BJ (cell line): Measurements from ENCODE around the gene RERE. TPM values are rescaled to one million over a fixed set of nuclear protein-coding genes. Genes with fewer than 3 reads are reported as not detected.
"Not testable (repeated sequence)": the region's sequence is repeated elsewhere in the genome, so short reads cannot be mapped to it uniquely, and the experiment has no call there.

Experiments
- CTCF ChIA-PET: fragments of 350-600 bp; formaldehyde crosslinking; extraction: SDS; loops from one replicate; lab custom pipeline; 2021; ENCODE audit warnings: antibody characterized with exemption, inconsistent platforms; lab: Yijun Ruan, JAX
- POLR2A ChIA-PET: fragments of 300-600 bp; sonication (Branson Sonifier 250); formaldehyde crosslinking; extraction: SDS; loops from one replicate; lab custom pipeline; 2021; ENCODE audit warnings: antibody characterized with exemption; lab: Charles Lee
- DNase-seq: peaks from one replicate; pipeline ENCODE4 v3.0.0-alpha.2; 2011; ENCODE audit warnings: low read depth
- H3K27me3 ChIP-seq: 2 replicates; pipeline ENCODE4 v1.6.0; 2011; ENCODE audit warnings: low read length; ENCODE audit not compliant: control insufficient read depth, insufficient read depth
- H3K36me3 ChIP-seq: 2 replicates; pipeline ENCODE4 v1.5.1; 2011; ENCODE audit warnings: low read length; ENCODE audit not compliant: control insufficient read depth, insufficient read depth
- H3K4me3 ChIP-seq: 2 replicates; pipeline ENCODE4 v1.5.1; 2011; ENCODE audit warnings: low read depth, mild to moderate bottlenecking, control low read depth, low read length
- polyA plus RNA-seq: library from polyadenylated mRNA; depleted of rRNA; stranded (reverse); fragments of >200 nt; gene quantifications from 2 replicates; pipeline ENCODE4 v1.2.3, GENCODE V29; 2011
- TF ChIP-seq, protein P1 (sequence below): IDR thresholded peaks from 2 replicates; pipeline ENCODE4 v1.5.1; 2011; ENCODE audit warnings: low read depth, mild to moderate bottlenecking, control low read depth, inconsistent platforms, low read length, moderate library complexity; ENCODE audit not compliant: insufficient read depth

The RERE gene
- polyA plus RNA-seq, 1 experiment: 3.8 TPM

- TF ChIP-seq, protein P1, sequence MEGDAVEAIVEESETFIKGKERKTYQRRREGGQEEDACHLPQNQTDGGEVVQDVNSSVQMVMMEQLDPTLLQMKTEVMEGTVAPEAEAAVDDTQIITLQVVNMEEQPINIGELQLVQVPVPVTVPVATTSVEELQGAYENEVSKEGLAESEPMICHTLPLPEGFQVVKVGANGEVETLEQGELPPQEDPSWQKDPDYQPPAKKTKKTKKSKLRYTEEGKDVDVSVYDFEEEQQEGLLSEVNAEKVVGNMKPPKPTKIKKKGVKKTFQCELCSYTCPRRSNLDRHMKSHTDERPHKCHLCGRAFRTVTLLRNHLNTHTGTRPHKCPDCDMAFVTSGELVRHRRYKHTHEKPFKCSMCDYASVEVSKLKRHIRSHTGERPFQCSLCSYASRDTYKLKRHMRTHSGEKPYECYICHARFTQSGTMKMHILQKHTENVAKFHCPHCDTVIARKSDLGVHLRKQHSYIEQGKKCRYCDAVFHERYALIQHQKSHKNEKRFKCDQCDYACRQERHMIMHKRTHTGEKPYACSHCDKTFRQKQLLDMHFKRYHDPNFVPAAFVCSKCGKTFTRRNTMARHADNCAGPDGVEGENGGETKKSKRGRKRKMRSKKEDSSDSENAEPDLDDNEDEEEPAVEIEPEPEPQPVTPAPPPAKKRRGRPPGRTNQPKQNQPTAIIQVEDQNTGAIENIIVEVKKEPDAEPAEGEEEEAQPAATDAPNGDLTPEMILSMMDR: no peak
- no peaks in the 10 kb centered on the region for H3K27me3 ChIP-seq
- POLR2A ChIA-PET: no interaction called here
- H3K4me3 ChIP-seq: no peak overlapping the region
- DNase-seq: no peak
- no peaks in the 10 kb centered on the region for H3K36me3 ChIP-seq
- CTCF ChIA-PET: interaction anchor here (1.5 kb wide), 1 partner anchor 9 kb away, joined by 4 read pairs; no protein-coding TSS in a partner anchor
These were observed 310.3 kb downstream of the RERE start for GRCh38 chr1:8506995-8507615.

DNA sequence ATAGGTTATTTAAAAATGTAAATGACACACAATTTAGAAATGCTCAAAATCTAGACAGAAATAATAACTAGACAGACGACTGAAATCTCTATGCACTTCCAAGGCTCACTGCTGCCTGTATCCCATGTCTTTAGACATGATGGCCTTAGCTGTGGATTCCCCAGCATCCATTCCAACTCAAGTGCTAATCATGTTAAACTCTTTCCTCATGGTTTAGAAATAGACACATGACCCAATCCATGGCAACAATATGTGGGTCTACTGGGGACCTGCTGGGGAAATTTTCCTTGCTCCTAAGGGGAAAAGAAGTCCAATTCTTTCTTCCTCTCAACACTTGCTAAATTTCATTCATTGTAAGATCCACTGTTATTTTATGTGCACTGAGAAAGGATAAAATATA lies 311.0 kb downstream of the RERE start:
- ChIA-PET CTCF (interaction anchor here (1.5 kb wide), 1 partner anchor 9 kb away, joined by 4 read pairs; no protein-coding TSS in a partner anchor), POLR2A (no interaction called here)
- Histone ChIP-seq H3K4me3 (no peak overlapping the region), H3K36me3 (no peaks in the 10 kb centered on the region), H3K27me3 (no peaks in the 10 kb centered on the region)
- no peak for DNase-seq
- TF ChIP-seq, protein P1: no peak

- H3K4me3 ChIP-seq: no peak overlapping the region
- no peak for DNase-seq
- H3K27me3 ChIP-seq: no peaks in the 10 kb centered on the region
- TF ChIP-seq, protein P1: no peak
- POLR2A ChIA-PET: no interaction called here
- H3K36me3 ChIP-seq: no peaks in the 10 kb centered on the region
- CTCF ChIA-PET: no interaction called here
These were observed 313.6 kb downstream of the RERE start for GRCh38 chr1:8503842-8504241.

DNA sequence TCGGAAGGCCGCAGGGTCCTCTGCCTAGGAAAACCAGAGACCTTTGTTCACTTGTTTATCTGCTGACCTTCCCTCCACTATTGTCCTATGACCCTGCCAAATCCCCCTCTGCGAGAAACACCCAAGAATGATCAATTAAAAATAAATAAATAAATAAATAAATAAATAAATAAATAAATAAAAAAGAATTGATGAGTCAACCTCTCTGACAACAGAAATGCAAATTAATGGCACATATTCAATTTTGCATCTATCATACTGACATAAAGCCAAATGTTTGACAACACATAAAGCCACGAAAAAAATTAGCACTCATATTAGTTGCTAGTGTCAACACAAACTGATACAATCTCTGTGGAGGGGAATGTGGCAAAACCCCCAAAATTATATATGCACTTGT lies 314.5 kb downstream of the RERE start:
- H3K27me3 ChIP-seq, DNase-seq, POLR2A ChIA-PET, H3K4me3 ChIP-seq, H3K36me3 ChIP-seq, CTCF ChIA-PET: not testable (repeated sequence)

GRCh38 chr1:8497210-8497819 lies 320.1 kb downstream of the RERE start:
- POLR2A ChIA-PET: interaction anchor here (0.5 to 0.7 kb wide), 2 partner anchors 44 to 130 kb away, joined by 3 read pairs; no protein-coding TSS in a partner anchor
- DNase-seq: peak; percentile 26
- TF ChIP-seq, protein P1: no peak
- CTCF ChIA-PET: interaction anchor here (1.0 to 1.2 kb wide), 2 partner anchors 10 to 13 kb away, joined by 3 to 4 read pairs; no protein-coding TSS in a partner anchor
- H3K4me3 ChIP-seq: no peak overlapping the region
- H3K36me3 ChIP-seq: peaks cover 2% of the 10 kb centered on the region; the same call in 1 of the 2 replicates
- H3K27me3 ChIP-seq: no peaks in the 10 kb centered on the region
